ENCODE measurements around the gene LRMDA.

LRMDA gene

GRCh38 chr10:75708060-75708459 lies 276.6 kb downstream of the LRMDA start:
- DNase-seq (ENCODE audit: low read depth in 2 of 2), result no peak

GRCh38 chr10:75709245-75709644 lies 277.8 kb downstream of the LRMDA start:
- no peak for DNase-seq (ENCODE audit: low read depth in 2 of 2)

GRCh38 chr10:75709811-75710210 lies 278.4 kb downstream of the LRMDA start:
- no peak for DNase-seq (ENCODE audit: low read depth in 2 of 2)

DNA sequence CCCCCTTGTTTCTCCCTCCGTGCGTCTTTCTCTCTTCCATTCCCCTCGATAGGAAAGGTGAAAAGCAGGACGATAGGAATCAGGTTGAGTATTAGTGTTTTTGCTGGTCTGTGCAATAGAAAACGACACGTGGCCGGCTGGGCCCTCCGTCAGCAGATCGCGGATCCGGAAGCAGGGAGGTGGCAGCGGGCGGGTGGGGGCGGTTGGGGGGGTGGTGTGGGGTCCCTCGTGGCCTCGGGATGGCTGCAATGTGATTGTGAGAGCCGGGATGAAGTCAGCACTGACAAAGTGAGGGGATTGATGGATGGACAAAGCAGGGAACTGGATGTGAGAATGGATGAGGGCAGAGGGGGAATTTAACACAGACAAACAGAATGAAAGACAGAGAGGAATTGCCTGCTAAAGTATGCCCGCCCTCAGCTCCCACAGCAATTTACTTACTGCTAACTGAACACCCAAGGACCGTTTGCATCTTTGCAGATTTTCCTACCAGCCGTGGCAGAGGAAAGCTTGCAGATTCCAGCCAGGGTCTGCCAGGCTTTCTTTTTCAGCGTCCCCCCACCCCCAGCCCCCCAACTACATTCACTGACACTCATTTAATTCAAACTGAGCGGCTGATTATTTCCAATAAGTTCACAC lies 280.9 kb downstream of the LRMDA start:
- no peak for DNase-seq (ENCODE audit: low read depth in 2 of 2)

DNA sequence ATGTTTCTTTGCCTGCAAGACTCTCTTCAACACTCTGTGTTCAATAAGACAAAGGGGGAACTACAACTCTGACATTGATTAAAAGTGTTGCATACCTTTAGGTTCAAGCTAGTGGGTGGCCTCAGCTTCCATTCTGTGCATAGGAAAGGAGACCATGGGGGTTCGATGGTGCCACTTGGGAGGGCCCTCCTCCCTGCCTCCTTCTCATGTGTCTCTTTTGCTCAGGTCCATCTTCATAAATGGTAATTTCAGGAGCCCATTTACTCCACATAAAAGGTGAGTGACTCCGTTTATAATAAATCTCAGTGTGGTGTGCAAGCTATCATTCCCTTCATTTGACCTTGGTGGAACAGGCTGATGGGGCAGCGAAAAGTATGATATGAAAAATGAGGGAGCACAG lies 285.1 kb downstream of the LRMDA start:
- no peak for DNase-seq (ENCODE audit: low read depth in 2 of 2)

- DNase-seq (ENCODE audit: low read depth in 2 of 2), result no peak
Observed at GRCh38 chr10:75717126-75717916, 285.9 kb downstream of the LRMDA start.

GRCh38 chr10:75718991-75719390 lies 287.6 kb downstream of the LRMDA start:
- no peak for DNase-seq (ENCODE audit: low read depth in 2 of 2)

DNA sequence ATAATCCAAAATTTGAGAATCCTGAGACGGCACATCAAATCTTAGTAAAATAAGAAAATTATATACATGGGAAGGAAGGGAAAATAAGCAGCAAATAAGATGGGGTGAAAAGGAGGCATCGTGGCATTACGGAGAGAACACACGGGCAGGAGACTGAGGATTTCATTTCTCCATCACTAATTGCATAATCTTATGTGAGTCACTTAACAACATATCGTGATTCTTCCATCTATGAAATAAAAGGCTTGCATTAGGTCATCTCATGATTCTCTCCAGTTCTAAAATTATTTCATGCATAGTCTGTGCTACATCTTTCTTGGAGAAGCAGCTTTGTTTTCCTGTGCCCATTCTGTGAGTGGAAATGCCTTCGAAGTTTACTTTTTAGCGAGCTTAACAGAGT lies 288.7 kb downstream of the LRMDA start:
- DNase-seq (ENCODE audit: low read depth in 2 of 2), result no peak

DNA sequence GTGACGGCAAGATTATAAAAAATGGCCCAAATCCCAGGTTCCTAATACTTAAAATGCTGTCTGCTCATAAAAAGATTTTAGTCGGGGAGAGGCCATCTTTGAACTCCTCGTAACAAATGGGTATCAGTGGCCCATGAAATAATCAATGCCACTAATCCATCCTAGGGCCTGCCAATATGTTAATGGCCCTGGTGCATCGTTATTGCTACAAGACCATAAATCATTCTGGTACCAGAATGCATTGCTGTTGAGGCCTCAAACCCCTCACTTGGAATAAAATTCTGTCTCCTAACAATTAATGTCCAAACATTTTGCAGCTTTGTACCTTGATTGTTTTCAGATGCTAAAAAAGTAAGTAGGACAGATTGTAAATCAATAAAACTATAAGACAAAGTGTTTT lies 290.6 kb downstream of the LRMDA start:
- DNase-seq (ENCODE audit: low read depth in 2 of 2), result no peak

- no peak for DNase-seq (ENCODE audit: low read depth in 2 of 2)
Observed at GRCh38 chr10:75722609-75723008, 291.2 kb downstream of the LRMDA start.

DNA sequence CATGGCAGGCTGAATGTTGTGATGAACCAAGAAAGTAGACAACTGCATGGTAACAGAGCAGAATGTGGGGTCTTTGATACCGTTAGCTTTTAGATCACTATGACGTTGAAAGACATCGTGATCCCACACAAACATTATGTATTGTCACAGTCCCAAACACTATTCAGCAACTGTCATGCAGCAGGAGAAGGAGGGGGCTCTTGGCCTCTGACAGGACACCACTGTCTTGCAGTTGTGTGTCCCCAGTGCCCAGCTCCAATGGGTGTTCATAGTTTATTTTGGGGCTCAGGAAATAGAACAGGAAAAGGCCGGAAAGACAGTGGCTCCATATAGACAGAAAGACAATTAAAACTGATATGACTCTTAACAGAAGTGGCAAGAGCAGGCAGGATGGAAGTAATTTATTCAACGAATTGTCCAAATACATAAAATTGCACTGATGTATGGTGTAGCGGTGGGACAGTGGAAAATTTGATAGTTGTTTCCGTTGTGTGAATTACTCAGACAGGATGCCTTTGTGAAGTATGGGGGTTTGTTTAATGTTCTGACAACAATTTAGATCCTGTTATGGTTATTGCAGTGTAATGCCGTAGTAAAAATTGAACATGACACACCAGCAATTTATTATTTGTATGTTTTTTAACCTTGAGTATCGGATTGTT lies 292.0 kb downstream of the LRMDA start:
- DNase-seq (ENCODE audit: low read depth in 2 of 2), result no peak

DNA sequence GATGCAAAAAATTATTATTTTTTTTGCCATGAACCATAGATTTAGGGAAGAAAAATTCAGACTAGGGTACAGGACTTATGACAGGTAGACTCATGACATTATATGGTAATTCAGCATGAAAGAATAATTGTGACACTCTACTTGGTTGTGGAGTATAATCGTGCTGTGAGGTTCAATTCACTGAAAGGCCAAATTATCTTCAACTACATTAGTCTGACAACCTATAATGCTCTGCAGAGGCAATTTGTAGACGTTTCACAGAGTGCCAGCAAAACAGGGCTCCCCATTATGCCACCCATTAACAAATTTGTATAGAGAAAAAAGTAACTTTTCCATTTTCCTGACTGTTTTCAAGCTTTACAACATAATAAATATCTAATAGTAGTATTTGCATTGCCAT lies 292.6 kb downstream of the LRMDA start:
- DNase-seq (ENCODE audit: low read depth in 2 of 2), result no peak

GRCh38 chr10:75726522-75727483 lies 295.4 kb downstream of the LRMDA start:
- DNase-seq (ENCODE audit: low read depth in 2 of 2), result no peak

- DNase-seq (ENCODE audit: low read depth in 2 of 2), result no peak
Observed at GRCh38 chr10:75730847-75731246, 299.4 kb downstream of the LRMDA start.

- no peak for DNase-seq (ENCODE audit: low read depth in 2 of 2)
Observed at GRCh38 chr10:75733135-75733890, 301.9 kb downstream of the LRMDA start.

DNA sequence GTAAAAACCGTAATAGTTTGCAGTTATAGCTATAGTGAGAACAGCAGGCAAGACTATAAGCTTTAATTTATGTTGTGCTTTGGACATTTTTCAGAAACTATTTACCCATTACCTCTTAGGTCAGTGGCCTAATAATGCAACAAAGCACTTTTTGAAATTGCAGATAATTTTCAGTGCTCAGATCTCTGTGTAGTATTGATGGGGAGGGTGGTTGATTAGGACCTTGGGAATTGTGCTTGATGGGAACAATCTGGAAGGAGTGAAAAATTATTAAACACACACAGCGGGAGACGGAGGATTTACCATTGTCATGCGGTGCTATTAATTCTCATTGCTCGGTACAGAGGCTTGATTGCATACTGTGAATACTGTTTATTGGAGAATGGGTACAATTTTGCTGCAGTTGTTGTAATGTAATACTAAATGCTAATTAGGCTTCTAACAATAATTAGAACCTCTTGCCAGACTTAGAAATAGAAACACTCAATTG lies 304.8 kb downstream of the LRMDA start:
- DNase-seq (ENCODE audit: low read depth in 2 of 2), result no peak

DNA sequence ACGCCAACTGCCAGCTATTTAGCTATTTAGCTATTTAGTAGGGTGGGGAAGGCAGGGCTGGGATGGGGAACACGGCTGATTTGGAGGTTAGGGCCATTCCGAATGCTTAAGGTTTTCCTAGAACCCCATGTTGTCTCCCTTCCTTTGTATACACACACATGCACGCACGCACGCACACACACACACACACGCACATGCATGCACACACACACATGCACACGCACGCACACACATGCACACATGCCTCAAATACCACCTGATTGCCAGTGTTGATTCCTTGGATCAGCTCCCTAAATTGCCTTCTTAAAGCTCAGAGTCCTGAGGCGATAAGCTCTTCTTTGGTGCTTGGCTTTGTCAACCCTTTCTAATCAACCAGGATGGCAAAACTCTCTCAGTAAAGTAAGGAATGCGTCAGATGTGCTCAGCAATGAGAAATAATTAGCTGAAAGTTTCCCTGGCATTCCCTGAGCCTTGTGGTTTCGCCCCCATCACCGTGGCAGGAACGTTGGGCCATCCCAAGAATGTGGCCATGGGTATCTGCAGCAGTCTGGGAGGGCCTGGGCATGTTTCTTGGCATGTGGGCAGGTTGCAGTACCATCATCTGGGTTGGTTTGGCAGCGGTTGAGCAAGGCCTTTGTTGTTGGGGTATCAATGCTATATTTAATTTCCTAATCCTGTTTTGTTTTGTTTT lies 305.6 kb downstream of the LRMDA start:
- no peak for DNase-seq (ENCODE audit: low read depth in 2 of 2)

DNA sequence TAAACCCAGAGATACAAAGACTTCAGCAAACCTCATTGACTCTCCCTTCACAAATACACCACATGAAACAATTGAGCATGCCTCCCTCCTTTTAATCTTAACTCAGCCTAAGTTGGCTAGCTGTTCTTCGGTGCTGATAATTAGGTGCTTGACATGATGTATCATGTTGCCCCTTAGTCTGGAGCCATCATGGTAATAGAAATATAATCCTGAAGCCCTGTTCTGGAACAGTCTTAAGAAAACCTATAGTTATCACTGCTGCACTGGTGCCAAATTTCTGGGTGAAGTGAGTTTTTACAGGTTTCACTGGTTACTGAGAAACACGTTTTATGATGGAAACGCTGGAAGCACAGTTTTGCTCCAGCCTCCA lies 306.1 kb downstream of the LRMDA start:
- no peak for DNase-seq (ENCODE audit: low read depth in 2 of 2)

DNA sequence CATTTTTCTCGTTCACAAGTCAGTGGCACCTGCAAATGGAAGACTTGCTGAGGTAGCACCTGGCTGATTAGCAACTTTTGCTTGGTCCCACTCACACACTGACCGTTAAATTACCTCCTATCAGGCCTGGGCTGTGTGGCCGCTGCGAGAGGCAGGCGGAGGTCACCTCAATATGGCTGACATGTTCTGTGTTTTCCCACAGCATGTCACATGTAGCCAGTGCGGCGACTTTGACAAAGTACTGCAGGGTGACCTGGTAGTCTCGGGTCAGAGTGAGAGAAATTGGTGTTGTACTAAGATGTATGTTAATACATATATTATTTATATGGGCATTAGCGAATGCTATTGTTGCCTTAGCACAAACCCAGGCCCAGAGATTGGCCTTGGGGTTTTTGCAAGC lies 307.5 kb downstream of the LRMDA start:
- DNase-seq (ENCODE audit: low read depth in 2 of 2), result no peak

DNA sequence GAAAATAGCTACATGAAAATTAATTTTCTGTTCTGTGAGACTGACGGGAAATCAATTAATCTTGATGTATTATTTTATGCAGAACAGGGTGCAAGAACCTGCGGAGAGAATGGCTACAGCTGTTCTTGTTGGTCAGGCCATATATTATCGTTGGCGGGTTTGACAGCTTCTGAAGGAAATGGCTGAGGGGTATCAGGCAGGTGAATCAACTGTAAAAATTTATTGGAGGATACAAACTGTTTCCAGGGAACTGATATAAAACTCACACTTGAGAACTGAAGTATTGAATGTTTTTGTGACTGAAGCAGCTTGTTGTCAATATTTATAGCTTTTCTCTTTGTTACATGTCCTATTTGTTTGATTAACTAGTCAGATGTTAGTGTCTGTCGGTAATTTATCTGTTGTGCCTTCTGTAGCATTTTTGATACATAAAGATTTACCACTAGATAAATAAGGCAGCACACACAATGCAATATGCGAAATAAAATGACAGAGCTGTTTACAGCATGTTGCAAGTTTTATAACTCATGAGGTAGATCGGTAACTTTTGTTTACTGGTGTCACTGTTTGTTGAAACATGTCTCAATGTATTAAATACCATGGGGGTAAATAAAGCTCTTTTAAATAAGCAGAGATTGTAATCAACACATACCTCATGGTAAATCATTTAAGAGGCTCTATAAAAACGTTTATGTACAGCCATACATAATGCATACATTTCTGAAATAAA lies 308.2 kb downstream of the LRMDA start:
- no peak for DNase-seq (ENCODE audit: low read depth in 2 of 2)

Measured in stimulated activated CD4-positive, alpha-beta T cell treated with anti-CD3 and anti-CD28 coated beads, Interleukin-4, amount 100 ng/mL, for 48 hours (primary cell).